Measurements from ENCODE around the gene TNRC6A.
"Not testable (repeated sequence)": the region's sequence is repeated elsewhere in the genome, so short reads cannot be mapped to it uniquely, and the experiment has no call there.

TNRC6A gene

GRCh38 chr16:24758373-24758772 is 28.9 kb downstream of the TNRC6A start:
- DNase-seq (ENCODE audit: low spot score) = no peak

- no peak for DNase-seq (ENCODE audit: low spot score)
Measured at GRCh38 chr16:24759006-24759405, 29.6 kb downstream of the TNRC6A start.

DNA sequence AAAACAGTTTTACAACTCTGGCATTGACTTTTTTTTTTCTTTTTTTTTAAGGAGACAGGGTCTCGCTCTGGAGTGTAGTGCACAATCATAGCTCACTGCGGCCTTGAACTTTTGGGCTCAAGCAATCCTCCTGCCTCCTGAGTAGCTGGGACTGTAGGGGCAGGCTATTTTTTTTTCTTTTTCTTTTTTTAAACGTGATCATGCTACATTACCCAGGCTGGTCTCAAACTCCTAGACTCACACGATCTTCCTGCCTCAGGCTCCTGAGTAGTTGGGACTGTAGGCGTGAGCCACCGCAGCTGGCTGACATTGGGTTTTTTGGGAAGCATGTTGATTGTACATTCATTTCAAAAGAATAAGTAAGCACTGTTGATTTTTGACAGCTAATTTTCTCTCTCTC is 32.1 kb downstream of the TNRC6A start:
- no peak for DNase-seq (ENCODE audit: low spot score)

GRCh38 chr16:24764916-24765315 is 35.5 kb downstream of the TNRC6A start:
- no peak for DNase-seq (ENCODE audit: low spot score)

GRCh38 chr16:24766057-24766456 is 36.6 kb downstream of the TNRC6A start:
- DNase-seq (ENCODE audit: low spot score) = no peak

DNA sequence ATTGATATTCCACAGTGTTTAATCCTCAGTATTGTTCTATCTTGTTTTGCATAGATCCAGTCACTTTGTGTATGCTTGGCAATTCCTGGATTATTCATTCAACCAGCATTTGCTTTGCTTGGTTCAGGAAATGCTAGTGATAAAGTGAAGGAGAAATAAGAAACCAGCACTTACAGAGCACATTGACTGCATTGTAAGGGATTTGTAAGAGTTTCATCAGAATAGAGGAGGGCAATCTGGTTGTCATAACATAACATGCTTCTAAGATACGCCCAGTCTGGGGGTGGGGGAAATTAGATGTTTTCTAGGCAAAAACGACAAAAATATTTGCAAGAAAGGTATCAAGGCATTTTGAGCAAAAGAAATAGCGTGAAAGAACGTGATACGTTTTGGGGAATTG is 40.4 kb downstream of the TNRC6A start:
- DNase-seq (ENCODE audit: low spot score) = no peak

DNA sequence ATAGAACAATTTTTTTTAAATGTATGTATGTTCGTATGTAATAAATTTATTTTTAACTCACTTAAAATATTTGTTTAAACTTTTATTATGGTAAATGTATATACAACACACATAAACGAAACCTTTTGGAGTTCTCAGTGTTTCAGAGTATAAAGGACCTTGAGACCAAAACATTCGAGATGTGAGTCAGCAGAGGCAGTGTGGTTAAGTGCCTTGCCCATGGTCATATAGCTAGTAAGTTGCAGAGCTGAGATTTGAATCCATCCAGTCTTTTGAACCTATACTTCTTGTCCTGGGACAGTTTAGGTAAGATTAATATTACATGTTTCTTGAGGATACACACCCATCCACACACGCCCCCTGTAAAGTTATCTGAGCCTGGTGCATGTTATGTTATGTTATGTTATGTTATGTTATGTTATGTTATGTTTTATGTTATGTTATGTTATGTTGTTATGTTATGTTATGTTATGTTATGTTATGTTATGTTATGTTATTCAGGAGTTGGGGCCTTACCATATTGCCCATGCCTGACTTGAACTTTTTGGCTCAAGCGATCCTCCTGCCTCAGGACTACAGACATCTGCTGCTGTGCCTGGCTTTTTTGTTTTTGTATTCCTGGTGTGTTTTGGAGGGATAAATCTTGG is 41.8 kb downstream of the TNRC6A start:
- no peak for DNase-seq (ENCODE audit: low spot score)

DNA sequence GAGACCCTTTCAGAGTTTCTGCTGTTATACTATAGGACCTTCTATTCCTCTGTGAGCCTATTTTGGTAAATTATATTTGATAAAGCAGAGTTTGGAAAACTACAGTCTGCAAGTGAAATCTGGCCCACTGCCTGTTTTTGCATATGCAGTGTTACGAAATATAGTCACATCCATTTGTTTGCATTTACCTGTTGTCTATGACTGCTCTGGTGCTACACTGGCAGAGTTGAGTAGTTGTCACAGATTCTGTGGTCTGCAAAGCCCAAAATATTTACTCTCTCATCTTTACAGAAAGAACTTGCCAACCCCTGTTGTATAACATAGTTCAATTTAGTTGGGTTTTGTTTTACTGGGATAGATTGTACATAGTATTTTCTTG is 42.3 kb downstream of the TNRC6A start:
- no peak for DNase-seq (ENCODE audit: low spot score)

DNA sequence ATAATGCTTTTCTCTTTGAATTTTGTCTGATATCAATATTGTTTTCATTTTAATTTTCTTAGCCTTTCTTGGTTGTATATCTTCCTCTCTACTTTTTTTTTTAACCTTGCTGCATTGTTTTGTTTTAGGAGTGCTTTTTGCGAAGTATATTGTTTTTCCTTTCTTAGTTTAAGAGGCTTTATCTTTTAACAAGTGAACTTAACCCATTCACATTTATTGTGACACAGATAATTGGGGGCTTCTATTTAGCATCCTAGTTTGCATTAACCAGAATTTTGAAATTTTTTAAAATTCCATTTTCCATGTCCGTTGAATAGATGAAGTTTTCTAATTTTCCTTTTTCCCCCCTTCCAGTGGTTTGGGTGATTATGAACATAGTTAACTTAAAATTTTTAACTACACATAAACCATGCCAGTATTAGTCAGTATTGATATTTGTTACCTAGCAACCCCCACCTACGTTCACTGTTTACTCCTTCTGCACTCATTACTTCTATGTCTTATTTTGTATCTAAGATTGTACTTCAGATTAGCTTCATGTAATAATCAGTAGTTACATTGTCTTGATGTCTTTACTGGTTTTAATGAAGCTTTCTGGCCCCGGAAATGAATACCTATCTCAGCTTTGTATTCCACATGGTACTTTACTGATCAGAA is 44.4 kb downstream of the TNRC6A start:
- no peak for DNase-seq (ENCODE audit: low spot score)

DNA sequence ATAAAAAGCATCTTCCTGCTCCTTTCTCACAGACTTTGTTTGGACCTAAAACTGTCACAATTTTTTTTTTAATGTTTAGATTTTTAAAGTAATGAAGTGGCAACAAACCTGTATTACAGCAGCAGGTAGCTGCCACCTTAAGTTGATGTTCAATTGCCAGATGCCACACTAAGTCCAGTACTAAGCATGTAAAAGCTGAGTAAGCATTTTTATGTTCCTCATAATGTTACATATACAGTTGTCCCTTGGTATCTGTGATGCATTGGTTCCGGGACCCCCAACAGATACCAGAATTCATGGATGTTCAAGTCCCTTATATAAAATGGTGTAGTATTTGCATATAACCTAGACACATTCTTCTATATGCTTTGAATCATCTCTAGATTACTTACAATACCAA is 45.1 kb downstream of the TNRC6A start:
- no peak for DNase-seq (ENCODE audit: low spot score)

- DNase-seq (ENCODE audit: low spot score) = no peak
Measured at GRCh38 chr16:24775455-24775854, 46.0 kb downstream of the TNRC6A start.

- DNase-seq (ENCODE audit: low spot score) = peak; percentile 55
Measured at GRCh38 chr16:24776501-24777220, 47.2 kb downstream of the TNRC6A start.

GRCh38 chr16:24778671-24779070 is 49.2 kb downstream of the TNRC6A start:
- DNase-seq (ENCODE audit: low spot score) = no peak

DNA sequence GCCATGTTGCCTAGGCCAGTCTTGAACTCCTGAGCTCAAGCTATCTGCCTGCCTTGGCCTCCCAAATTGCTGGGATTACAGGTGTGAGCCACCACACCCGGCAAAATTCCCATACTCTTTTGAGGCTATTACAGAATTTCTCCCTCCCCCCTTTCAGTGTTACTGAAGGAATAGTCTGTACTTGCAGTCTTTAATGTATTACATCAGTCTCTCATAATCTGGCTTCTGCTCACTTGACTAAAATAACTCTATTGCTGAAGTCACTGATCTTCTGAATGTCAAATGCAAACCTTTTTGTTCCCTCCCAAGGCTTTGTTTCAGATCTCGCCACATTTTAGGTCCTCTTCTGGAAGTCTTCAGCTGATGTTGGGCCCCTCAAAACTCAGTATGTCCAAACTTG is 51.8 kb downstream of the TNRC6A start:
- no peak for DNase-seq (ENCODE audit: low spot score)

GRCh38 chr16:24784121-24784520 is 54.7 kb downstream of the TNRC6A start:
- DNase-seq (ENCODE audit: low spot score) = no peak

DNA sequence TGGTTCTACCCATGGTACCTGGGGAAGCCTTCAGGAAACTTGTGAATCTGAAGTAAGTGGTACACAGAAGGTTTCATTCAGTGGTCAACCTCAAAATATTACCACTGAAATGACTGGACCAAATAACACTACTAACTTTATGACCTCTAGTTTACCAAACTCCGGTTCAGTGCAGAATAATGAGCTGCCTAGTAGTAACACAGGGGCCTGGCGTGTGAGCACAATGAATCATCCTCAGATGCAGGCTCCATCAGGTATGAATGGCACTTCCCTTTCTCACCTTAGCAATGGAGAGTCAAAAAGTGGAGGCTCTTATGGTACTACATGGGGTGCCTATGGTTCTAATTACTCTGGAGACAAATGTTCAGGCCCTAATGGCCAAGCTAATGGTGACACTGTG is 60.4 kb downstream of the TNRC6A start:
- no peak for DNase-seq (ENCODE audit: low spot score)

- no peak for DNase-seq (ENCODE audit: low spot score)
Measured at GRCh38 chr16:24800586-24800985, 71.1 kb downstream of the TNRC6A start.

- no peak for DNase-seq (ENCODE audit: low spot score)
Measured at GRCh38 chr16:24801761-24802302, 72.4 kb downstream of the TNRC6A start.

- no peak for DNase-seq (ENCODE audit: low spot score)
Measured at GRCh38 chr16:24805484-24805883, 76.0 kb downstream of the TNRC6A start.

DNA sequence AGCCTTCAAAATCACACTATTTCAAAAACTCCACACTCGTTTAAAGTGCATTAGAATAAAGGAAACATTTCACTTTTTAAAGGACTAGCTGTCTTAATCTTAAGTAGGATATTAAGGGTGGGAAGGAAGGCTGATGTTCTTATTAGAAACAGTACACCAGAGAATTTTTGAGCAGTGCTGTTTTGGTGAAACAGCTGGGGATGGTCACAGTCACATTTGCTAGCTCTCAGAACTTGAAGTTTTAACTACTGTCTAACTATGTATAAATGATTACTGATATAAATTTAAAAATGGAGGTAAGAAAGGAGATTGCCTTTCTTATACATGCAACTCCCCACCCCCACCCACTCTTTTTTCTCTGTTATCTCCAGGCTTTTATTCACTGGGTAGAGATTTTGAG is 77.8 kb downstream of the TNRC6A start:
- no peak for DNase-seq (ENCODE audit: low spot score)

GRCh38 chr16:24810951-24811843 is 81.7 kb downstream of the TNRC6A start:
- no peak for DNase-seq (ENCODE audit: low spot score)

GRCh38 chr16:24812813-24813212 is 83.4 kb downstream of the TNRC6A start:
- DNase-seq (ENCODE audit: low spot score) = not testable (repeated sequence)

Measured in D341Med (cell line).